GM20000 (cell line): Measurements from ENCODE around the gene STAG1.

Experiments used
- DNase-seq: peaks from one replicate; pipeline ENCODE4 v3.0.0; 2012; ENCODE audit warnings: low spot score
- CTCF ChIP-seq: IDR thresholded peaks from 2 replicates; pipeline ENCODE4 v1.5.1; 2012; ENCODE audit warnings: mild to moderate bottlenecking, control low read depth; ENCODE audit errors: extremely low read depth, missing control alignments

STAG1 gene

GRCh38 chr3:136602818-136603217 is 149.4 kb downstream of the STAG1 start:
- no peak for TF ChIP-seq CTCF
- no peak for DNase-seq

GRCh38 chr3:136595913-136596697 is 156.1 kb downstream of the STAG1 start:
- DNase-seq: no peak
- TF ChIP-seq CTCF: no peak

GRCh38 chr3:136586580-136586979 is 165.6 kb downstream of the STAG1 start:
- no peak for DNase-seq
- TF ChIP-seq CTCF: no peak

- no peak for TF ChIP-seq CTCF
- DNase-seq: no peak
Observed at GRCh38 chr3:136584728-136585127, 167.4 kb downstream of the STAG1 start.

- no peak for DNase-seq
- no peak for TF ChIP-seq CTCF
Observed at GRCh38 chr3:136583823-136584222, 168.4 kb downstream of the STAG1 start.

DNA sequence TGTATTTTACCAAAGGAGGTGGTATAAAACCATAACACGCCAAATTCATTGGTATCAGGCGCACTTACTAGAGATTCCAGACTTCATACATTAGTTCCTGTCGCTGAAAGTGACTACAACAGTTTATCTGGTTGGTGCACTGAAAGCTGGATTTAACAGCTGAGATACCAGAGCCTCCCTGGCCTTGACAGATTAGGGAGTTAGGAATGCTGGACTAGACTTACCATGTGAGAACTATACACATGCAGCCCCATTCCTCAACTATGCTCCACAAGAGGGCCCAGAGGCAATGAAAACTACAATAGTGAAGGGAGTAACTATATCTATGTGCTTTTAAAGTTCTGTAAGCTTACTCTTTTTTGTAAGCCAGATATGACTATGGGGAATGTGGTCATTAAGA is 174.4 kb downstream of the STAG1 start:
- DNase-seq: no peak
- TF ChIP-seq CTCF: no peak

GRCh38 chr3:136576279-136577009 is 175.7 kb downstream of the STAG1 start:
- DNase-seq: no peak
- no peak for TF ChIP-seq CTCF
